Neural progenitor cell (in vitro differentiated cells): Measurements from ENCODE around the gene CPT1A.

Source experiments
- EZH2 ChIP-seq: fragments of 200-600 bp; sonication (generic); IDR thresholded peaks from 2 replicates; pipeline ENCODE4 v1.6.1; 2017; ENCODE audit warnings: antibody characterized with exemption, mild to moderate bottlenecking, moderate library complexity
- EZH2phosphoT487 ChIP-seq: fragments of 200-600 bp; sonication (generic); IDR thresholded peaks from 2 replicates; pipeline ENCODE4 v1.6.1; 2017; ENCODE audit warnings: antibody characterized with exemption
- TF ChIP-seq, protein P1 (sequence below): fragments of 200-600 bp; sonication (generic); IDR thresholded peaks from 2 replicates; pipeline ENCODE4 v1.5.1; 2017; ENCODE audit warnings: antibody characterized with exemption, mild to moderate bottlenecking

DNA sequence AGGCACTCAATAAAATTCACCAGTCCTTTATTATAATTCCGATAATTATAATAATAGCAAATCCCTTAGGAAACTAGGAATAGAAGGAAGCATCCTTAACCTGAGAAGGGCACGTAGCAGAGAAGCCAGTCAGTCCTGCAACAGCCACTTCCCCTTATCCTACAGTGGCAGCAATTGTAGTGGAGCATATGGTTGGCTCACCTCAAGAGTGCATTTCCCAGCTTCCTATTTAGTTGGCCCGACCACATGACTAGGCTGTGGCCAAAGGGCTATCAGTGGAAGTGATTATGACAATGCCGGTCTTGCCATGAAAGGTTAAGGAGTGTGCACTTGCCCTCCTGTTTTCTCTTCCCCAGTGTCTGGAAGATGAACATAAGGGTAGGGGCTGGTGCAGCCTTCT is 117.4 kb downstream of the CPT1A start:
- TF ChIP-seq, protein P1, sequence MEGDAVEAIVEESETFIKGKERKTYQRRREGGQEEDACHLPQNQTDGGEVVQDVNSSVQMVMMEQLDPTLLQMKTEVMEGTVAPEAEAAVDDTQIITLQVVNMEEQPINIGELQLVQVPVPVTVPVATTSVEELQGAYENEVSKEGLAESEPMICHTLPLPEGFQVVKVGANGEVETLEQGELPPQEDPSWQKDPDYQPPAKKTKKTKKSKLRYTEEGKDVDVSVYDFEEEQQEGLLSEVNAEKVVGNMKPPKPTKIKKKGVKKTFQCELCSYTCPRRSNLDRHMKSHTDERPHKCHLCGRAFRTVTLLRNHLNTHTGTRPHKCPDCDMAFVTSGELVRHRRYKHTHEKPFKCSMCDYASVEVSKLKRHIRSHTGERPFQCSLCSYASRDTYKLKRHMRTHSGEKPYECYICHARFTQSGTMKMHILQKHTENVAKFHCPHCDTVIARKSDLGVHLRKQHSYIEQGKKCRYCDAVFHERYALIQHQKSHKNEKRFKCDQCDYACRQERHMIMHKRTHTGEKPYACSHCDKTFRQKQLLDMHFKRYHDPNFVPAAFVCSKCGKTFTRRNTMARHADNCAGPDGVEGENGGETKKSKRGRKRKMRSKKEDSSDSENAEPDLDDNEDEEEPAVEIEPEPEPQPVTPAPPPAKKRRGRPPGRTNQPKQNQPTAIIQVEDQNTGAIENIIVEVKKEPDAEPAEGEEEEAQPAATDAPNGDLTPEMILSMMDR: no peak
- TF ChIP-seq EZH2phosphoT487: no peak
- no peak for TF ChIP-seq EZH2
